Smooth muscle cell (in vitro differentiated cells): ENCODE data around the gene GSK3B. TPM values are rescaled to one million over a fixed set of nuclear protein-coding genes. Genes with fewer than 3 reads are reported as not detected.

ENCODE experiments used
- DNase-seq: peaks from one replicate; lab custom pipeline; 2025; ENCODE audit not compliant: unreplicated experiment; lab: John Stamatoyannopoulos, UW
- H2AFZ ChIP-seq: fragments of 200-600 bp; sonication (generic); 2 replicates; pipeline ENCODE4 v1.6.0; 2016; ENCODE audit warnings: antibody characterized with exemption, low read depth, mild to moderate bottlenecking
- H3F3A ChIP-seq: fragments of 200-600 bp; sonication (generic); 2 replicates; pipeline ENCODE4 v1.6.0; 2017; ENCODE audit warnings: antibody characterized with exemption, low read depth
- H3K27ac ChIP-seq: fragments of 200-600 bp; sonication (generic); 2 replicates; pipeline ENCODE4 v1.5.1; 2016; ENCODE audit warnings: low read depth, mild to moderate bottlenecking
- H3K27me3 ChIP-seq: fragments of 200-600 bp; sonication (generic); 2 replicates; pipeline ENCODE4 v1.6.1; 2016; ENCODE audit warnings: low read depth, mild to moderate bottlenecking
- H3K36me3 ChIP-seq: fragments of 200-600 bp; sonication (generic); 2 replicates; pipeline ENCODE4 v1.5.1; 2016; ENCODE audit warnings: low read depth
- H3K4me1 ChIP-seq: fragments of 200-600 bp; sonication (generic); 2 replicates; pipeline ENCODE4 v1.5.1; 2016; ENCODE audit warnings: low read depth
- H3K4me2 ChIP-seq: fragments of 200-600 bp; sonication (generic); 2 replicates; pipeline ENCODE4 v1.6.0; 2016; ENCODE audit warnings: mild to moderate bottlenecking
- H3K4me3 ChIP-seq: fragments of 200-600 bp; sonication (generic); 2 replicates; pipeline ENCODE4 v1.5.1; 2016; ENCODE audit warnings: mild to moderate bottlenecking
- H3K79me2 ChIP-seq: fragments of 200-600 bp; sonication (generic); 2 replicates; pipeline ENCODE4 v1.6.0; 2016; ENCODE audit warnings: low read depth, mild to moderate bottlenecking
- H3K9ac ChIP-seq: fragments of 200-600 bp; sonication (generic); 2 replicates; pipeline ENCODE4 v1.6.0; 2016; ENCODE audit warnings: low read depth
- H3K9me3 ChIP-seq: fragments of 200-600 bp; sonication (generic); replicated peaks from 2 replicates; pipeline ENCODE4 v1.5.1; 2016; ENCODE audit warnings: low read depth
- H4K20me1 ChIP-seq: fragments of 200-600 bp; sonication (generic); 2 replicates; pipeline ENCODE4 v1.6.0; 2016; ENCODE audit warnings: low read depth
- whole genome bisulfite sequencing: methylation state at CpG from one replicate; pipeline ENCODE4 v1.1.7; 2016; ENCODE audit warnings: low lambda C conversion rate; 5-methylcytosine and 5-hydroxymethylcytosine counted together
- polyA plus RNA-seq: library from polyadenylated mRNA; unstranded; fragments of >200 nt; fragmentation: Nextera tagmentation; extraction: Ambion mirVana; gene quantifications from 2 replicates; pipeline ENCODE4 v1.2.1, GENCODE V29; 2016
- total RNA-seq: library from RNA; depleted of rRNA; stranded (reverse); fragments of >200 nt; gene quantifications from 2 replicates; pipeline ENCODE4 v1.2.3, GENCODE V29; 2014
- TF ChIP-seq, protein P1 (sequence below): fragments of 200-600 bp; sonication (generic); IDR thresholded peaks from 2 replicates; pipeline ENCODE4 v1.5.1; 2017; ENCODE audit warnings: borderline replicate concordance, mild to moderate bottlenecking, antibody characterized with exemption; ENCODE audit not compliant: insufficient read depth, poor library complexity, severe bottlenecking

Gene GSK3B
- total and polyA plus RNA-seq, 2 experiments from 2014 or later: 27.3 to 61.8 TPM

DNA sequence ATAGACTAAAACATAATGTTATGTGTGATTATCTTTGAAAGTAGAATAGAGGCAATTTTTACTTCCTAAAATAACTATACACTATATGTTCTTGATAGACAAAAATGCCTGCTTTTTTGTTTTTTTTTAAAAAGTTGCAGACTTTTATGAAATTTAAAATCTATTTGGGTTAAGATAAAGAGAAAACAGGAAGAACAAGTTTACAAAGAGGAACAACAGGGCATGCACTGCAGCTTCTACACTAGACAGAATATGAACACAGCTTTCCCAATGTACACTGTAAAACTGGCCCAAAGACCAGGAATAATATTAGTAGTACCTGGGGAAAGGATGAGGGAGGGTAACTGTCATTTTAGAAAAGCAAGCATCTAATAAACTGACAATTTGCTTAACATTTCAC, 258.7 kb downstream of the GSK3B start:
- Histone ChIP-seq H3K9ac (no peak overlapping the region), H3K9me3 (no peaks in the 10 kb centered on the region), H3K79me2 (no peaks in the 10 kb centered on the region), H3K4me1 (peaks cover 16% of the 10 kb centered on the region), H2AFZ (no peak overlapping the region), H3K4me2 (no peak overlapping the region), H3K27me3 (no peaks in the 10 kb centered on the region), H3F3A (peaks cover 5% of the 10 kb centered on the region), H3K36me3 (peaks cover 2% of the 10 kb centered on the region), H3K27ac (no peak overlapping the region), H3K4me3 (no peak overlapping the region), H4K20me1 (peaks cover 63% of the 10 kb centered on the region)
- no peak for DNase-seq
- TF ChIP-seq, protein P1, sequence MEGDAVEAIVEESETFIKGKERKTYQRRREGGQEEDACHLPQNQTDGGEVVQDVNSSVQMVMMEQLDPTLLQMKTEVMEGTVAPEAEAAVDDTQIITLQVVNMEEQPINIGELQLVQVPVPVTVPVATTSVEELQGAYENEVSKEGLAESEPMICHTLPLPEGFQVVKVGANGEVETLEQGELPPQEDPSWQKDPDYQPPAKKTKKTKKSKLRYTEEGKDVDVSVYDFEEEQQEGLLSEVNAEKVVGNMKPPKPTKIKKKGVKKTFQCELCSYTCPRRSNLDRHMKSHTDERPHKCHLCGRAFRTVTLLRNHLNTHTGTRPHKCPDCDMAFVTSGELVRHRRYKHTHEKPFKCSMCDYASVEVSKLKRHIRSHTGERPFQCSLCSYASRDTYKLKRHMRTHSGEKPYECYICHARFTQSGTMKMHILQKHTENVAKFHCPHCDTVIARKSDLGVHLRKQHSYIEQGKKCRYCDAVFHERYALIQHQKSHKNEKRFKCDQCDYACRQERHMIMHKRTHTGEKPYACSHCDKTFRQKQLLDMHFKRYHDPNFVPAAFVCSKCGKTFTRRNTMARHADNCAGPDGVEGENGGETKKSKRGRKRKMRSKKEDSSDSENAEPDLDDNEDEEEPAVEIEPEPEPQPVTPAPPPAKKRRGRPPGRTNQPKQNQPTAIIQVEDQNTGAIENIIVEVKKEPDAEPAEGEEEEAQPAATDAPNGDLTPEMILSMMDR: no peak

DNA sequence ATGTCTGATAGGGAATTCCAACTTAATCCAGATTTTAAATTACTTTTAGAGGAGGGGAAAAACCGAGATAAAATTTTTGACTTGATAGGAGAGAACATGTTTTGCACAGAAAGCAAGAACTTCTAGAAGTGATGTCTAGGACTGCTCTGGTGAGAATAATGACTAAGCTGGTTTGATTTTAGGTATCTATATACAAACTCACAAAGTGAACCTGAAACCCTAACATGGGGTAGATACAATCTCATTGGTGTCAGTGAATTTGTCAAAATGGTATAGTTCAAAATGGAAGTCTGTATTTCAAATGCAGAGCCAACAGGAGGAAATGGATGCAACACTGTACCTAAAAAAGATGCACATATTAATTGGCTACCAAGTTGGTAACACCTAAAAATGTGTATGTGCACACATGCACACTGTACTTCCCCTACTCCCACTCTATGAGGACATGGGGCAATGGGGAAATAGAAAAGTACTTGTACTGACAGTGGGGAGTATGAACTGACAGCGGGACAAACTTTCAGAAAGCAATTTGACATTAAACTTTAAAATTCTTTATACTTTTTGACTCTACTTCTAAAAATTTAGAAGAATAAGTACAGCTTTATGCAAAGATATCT, 259.4 kb downstream of the GSK3B start:
- Histone ChIP-seq H3F3A (peaks cover 5% of the 10 kb centered on the region), H2AFZ (no peak overlapping the region), H3K36me3 (peaks cover 2% of the 10 kb centered on the region), H3K79me2 (no peaks in the 10 kb centered on the region), H3K9ac (no peak overlapping the region), H3K27ac (no peak overlapping the region), H3K4me2 (no peak overlapping the region), H3K27me3 (no peaks in the 10 kb centered on the region), H3K4me1 (peaks cover 16% of the 10 kb centered on the region), H4K20me1 (peaks cover 70% of the 10 kb centered on the region), H3K4me3 (no peak overlapping the region), H3K9me3 (no peaks in the 10 kb centered on the region)
- WGBS: 100% methylated on average over 2 of the region's 2 CpGs
- TF ChIP-seq, protein P1: no peak
- DNase-seq: no peak

DNA sequence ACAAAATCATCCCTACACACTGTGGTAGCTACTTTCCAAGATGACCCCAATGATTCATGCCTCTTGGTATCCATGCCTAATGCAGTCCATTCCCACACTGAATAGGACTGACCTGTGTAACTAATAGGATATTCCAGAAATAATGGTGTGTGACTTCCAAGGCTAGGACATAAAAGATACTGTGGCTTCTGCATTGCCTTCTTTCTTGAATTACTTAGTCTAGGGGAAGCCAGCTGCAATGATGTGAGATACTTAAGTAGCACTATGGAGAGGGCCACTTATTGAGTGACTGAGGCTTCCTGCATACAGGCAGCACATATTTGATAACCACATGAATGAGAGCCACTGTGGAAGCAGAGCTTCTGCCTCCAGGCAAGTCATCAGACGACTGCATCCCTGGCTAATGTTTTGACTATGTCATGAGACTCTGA, 262.3 kb downstream of the GSK3B start:
- DNase-seq: no peak
- H3K27ac ChIP-seq: peak overlapping the region; percentile 74
- H3K9ac ChIP-seq: no peak overlapping the region
- H3K36me3 ChIP-seq: no peaks in the 10 kb centered on the region
- TF ChIP-seq, protein P1: no peak
- H3K79me2 ChIP-seq: peaks cover 14% of the 10 kb centered on the region
- no peak overlapping the region for H3K4me3 ChIP-seq
- H3K27me3 ChIP-seq: no peaks in the 10 kb centered on the region
- H3K4me2 ChIP-seq: no peak overlapping the region
- H3K9me3 ChIP-seq: no peaks in the 10 kb centered on the region
- H3F3A ChIP-seq: peaks cover 5% of the 10 kb centered on the region
- peaks cover 93% of the 10 kb centered on the region for H4K20me1 ChIP-seq
- 5% methylated on average over 1 of the region's 1 CpG for WGBS
- H3K4me1 ChIP-seq: peaks cover 16% of the 10 kb centered on the region
- H2AFZ ChIP-seq: no peak overlapping the region

DNA sequence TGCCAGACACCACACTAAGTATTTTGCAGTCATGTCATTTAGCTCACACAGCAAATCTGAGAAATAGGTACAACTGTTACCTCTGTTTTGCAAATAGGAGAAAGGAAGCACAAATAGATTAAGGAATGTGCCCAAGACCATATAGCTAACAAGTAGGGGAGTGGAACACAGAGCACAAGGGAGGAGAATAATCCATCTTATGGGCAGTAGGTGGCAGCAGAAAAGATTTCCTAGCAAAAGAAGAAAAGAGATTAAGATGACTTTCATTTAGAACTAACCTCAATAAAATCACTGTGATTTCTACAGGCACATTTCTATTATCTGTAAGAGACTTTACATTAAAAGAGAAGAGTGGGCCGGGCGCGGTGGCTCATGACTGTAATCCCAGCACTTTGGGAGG, 263.2 kb downstream of the GSK3B start:
- H3K4me3 ChIP-seq: no peak overlapping the region
- TF ChIP-seq, protein P1: no peak
- no peaks in the 10 kb centered on the region for H3K27me3 ChIP-seq
- 86% methylated on average over 3 of the region's 3 CpGs for WGBS
- no peak overlapping the region for H2AFZ ChIP-seq
- H3F3A ChIP-seq: peaks cover 5% of the 10 kb centered on the region
- H3K9ac ChIP-seq: no peak overlapping the region
- no peaks in the 10 kb centered on the region for H3K9me3 ChIP-seq
- no peaks in the 10 kb centered on the region for H3K36me3 ChIP-seq
- peaks cover 14% of the 10 kb centered on the region for H3K79me2 ChIP-seq
- peaks cover 90% of the 10 kb centered on the region for H4K20me1 ChIP-seq
- H3K4me1 ChIP-seq: peaks cover 22% of the 10 kb centered on the region
- H3K27ac ChIP-seq: peak overlapping the region; percentile 74
- DNase-seq: no peak
- no peak overlapping the region for H3K4me2 ChIP-seq
